Brain microvascular endothelial cell (primary cell): ENCODE results near the gene HTRA2.

Experiments
- DNase-seq: peaks from one replicate; pipeline ENCODE4 v3.0.0-alpha.2; 2020
- H3K27ac ChIP-seq: fragments of 250-450 bp; sonication (Bioruptor Pico); 2 replicates; pipeline ENCODE4 v1.5.1; 2020; ENCODE audit warnings: mild to moderate bottlenecking, moderate library complexity
- H3K27me3 ChIP-seq: fragments of 250-450 bp; sonication (Bioruptor Pico); replicated peaks from 2 replicates; pipeline ENCODE4 v1.5.1; 2020; ENCODE audit warnings: mild to moderate bottlenecking
- H3K36me3 ChIP-seq: fragments of 250-450 bp; sonication (Bioruptor Pico); replicated peaks from 2 replicates; pipeline ENCODE4 v1.5.1; 2020; ENCODE audit warnings: mild to moderate bottlenecking
- H3K4me3 ChIP-seq: 2 replicates; pipeline ENCODE4 v1.5.1; 2011; ENCODE audit warnings: low read depth, mild to moderate bottlenecking, control low read depth, low read length, moderate library complexity
- in situ Hi-C: cut with HindIII; loops from 2 replicates; pipeline ENCODE4 v1.10.0; 2017; ENCODE audit warnings: low sequenced_read_pairs, low pct_ligation_motif_present
- TF ChIP-seq, protein P1 (sequence below): IDR thresholded peaks from 2 replicates; pipeline ENCODE4 v1.5.1; 2011; ENCODE audit warnings: low read depth, mild to moderate bottlenecking, moderate library complexity, low read length, control low read depth, inconsistent platforms; ENCODE audit errors: missing control alignments

The HTRA2 gene

DNA sequence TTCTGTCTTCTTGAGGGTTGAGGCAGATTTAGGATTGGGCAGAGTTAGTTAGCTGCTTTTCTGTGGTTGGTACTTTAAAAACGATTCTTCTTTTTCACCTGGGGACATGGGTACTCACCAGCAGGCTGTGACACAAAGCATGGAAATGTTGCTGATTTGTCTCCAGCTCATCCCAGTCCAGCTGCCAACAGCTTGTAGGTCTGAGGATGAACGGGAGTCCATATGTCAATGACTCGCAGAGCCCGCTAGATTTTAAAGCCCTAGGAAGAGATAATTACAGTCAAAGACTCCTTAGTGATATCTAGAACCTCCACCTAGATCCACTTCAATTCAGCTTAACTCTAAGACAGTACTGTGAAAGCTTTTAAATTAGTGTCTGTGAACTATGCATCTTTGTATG lies 45.6 kb downstream of the HTRA2 start:
- H3K27me3 ChIP-seq: no peaks in the 10 kb centered on the region
- H3K36me3 ChIP-seq: no peaks in the 10 kb centered on the region
- no peak overlapping the region for H3K4me3 ChIP-seq
- no peak for DNase-seq
- in situ Hi-C loops: no loop called here
- TF ChIP-seq, protein P1, sequence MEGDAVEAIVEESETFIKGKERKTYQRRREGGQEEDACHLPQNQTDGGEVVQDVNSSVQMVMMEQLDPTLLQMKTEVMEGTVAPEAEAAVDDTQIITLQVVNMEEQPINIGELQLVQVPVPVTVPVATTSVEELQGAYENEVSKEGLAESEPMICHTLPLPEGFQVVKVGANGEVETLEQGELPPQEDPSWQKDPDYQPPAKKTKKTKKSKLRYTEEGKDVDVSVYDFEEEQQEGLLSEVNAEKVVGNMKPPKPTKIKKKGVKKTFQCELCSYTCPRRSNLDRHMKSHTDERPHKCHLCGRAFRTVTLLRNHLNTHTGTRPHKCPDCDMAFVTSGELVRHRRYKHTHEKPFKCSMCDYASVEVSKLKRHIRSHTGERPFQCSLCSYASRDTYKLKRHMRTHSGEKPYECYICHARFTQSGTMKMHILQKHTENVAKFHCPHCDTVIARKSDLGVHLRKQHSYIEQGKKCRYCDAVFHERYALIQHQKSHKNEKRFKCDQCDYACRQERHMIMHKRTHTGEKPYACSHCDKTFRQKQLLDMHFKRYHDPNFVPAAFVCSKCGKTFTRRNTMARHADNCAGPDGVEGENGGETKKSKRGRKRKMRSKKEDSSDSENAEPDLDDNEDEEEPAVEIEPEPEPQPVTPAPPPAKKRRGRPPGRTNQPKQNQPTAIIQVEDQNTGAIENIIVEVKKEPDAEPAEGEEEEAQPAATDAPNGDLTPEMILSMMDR: no peak
- no peak overlapping the region for H3K27ac ChIP-seq

GRCh38 chr2:74576211-74576862 lies 46.6 kb downstream of the HTRA2 start:
- Histone ChIP-seq H3K27ac (no peak overlapping the region), H3K36me3 (no peaks in the 10 kb centered on the region), H3K4me3 (no peak overlapping the region), H3K27me3 (no peaks in the 10 kb centered on the region)
- TF ChIP-seq, protein P1: no peak
- no peak for DNase-seq
- in situ Hi-C loops: no loop called here

DNA sequence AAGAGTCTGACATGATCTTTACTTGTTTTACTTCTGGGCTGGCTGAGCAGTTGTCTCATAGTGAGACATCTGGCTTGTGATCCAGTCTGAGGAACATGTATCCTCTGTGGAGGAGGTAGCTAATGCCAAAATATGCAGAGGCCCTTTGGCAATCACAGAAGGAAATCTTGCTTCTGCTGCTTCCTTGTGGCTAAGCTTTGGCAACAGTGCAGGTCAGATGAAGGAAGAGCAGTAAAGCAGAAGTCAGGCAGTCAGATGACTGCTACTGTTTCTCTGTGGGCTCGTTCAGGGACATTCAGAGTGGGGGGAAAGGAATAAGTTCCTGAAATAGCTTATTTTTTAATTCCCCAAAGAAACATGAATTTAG lies 47.1 kb downstream of the HTRA2 start:
- no peak for DNase-seq
- no peak overlapping the region for H3K27ac ChIP-seq
- H3K36me3 ChIP-seq: no peaks in the 10 kb centered on the region
- H3K27me3 ChIP-seq: no peaks in the 10 kb centered on the region
- in situ Hi-C loops: no loop called here
- no peak overlapping the region for H3K4me3 ChIP-seq
- TF ChIP-seq, protein P1: no peak

DNA sequence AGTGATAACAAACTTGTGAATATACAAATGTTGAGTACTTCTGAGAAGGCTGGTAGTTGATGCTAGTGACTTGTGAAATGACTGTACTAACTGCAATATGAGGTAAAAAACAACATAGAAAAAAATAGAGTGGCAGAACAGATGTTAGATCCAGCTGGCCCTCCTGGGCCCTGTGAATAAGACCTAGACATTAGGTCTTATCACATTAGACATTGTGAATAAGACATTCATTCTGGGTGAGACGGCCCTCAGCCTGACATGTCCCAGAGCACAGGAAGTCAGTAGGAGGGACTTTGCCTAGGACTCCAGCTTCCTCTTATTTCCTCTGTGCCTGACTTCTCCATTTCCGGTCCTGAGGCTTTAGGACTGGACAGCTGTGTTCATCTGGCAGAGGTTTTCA lies 47.7 kb downstream of the HTRA2 start:
- no peak overlapping the region for H3K4me3 ChIP-seq
- no peaks in the 10 kb centered on the region for H3K27me3 ChIP-seq
- in situ Hi-C loops: no loop called here
- DNase-seq: no peak
- H3K36me3 ChIP-seq: no peaks in the 10 kb centered on the region
- TF ChIP-seq, protein P1: no peak
- H3K27ac ChIP-seq: no peak overlapping the region

- TF ChIP-seq, protein P1: no peak
- H3K27me3 ChIP-seq: no peaks in the 10 kb centered on the region
- no peaks in the 10 kb centered on the region for H3K36me3 ChIP-seq
- H3K27ac ChIP-seq: no peak overlapping the region
- in situ Hi-C loops: no loop called here
- no peak for DNase-seq
- H3K4me3 ChIP-seq: no peak overlapping the region
Observed at GRCh38 chr2:74578408-74578807, 48.7 kb downstream of the HTRA2 start.

DNA sequence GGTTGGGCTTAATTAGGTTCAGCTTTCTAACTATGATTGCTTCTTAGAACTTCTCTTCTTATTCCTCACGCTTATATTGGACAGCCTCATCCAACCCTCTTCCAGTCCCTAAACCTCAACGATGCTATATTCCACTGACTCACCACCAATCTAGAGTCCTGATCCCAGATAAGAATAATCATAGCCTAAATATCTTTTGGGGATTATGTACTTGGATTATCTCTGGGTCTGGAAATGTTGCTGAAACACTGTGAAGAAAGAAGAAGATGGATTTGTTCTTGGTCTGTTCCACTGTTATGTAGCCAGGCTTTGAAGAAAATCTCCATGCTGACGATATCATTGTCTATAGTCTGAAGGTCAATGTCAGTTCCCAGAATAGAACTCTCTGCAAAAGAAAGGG lies 51.7 kb downstream of the HTRA2 start:
- DNase-seq: no peak
- TF ChIP-seq, protein P1: no peak
- Histone ChIP-seq H3K27me3 (no peaks in the 10 kb centered on the region), H3K4me3 (no peak overlapping the region), H3K27ac (no peak overlapping the region), H3K36me3 (no peaks in the 10 kb centered on the region)
- in situ Hi-C loops: no loop called here
